Mononuclear cell (primary cell): Measurements from ENCODE around the gene GNB1L. TPM values are rescaled to one million over a fixed set of nuclear protein-coding genes. Genes with fewer than 3 reads are reported as not detected.
"Not testable (repeated sequence)": the region's sequence is repeated elsewhere in the genome, so short reads cannot be mapped to it uniquely, and the experiment has no call there.

Experiments used
- H3K27me3 ChIP-seq: 2 replicates; pipeline ENCODE4 v1.6.0; 2011; ENCODE audit warnings: low read length, control low read depth; ENCODE audit not compliant: insufficient read depth
- H3K4me1 ChIP-seq: 2 replicates; pipeline ENCODE4 v1.5.1; 2011; ENCODE audit warnings: mild to moderate bottlenecking, low read length, control low read depth; ENCODE audit not compliant: insufficient read depth
- H3K4me3 ChIP-seq: 2 replicates; pipeline ENCODE4 v1.5.1; 2011; ENCODE audit warnings: mild to moderate bottlenecking, low read length, moderate library complexity
- H3K9me3 ChIP-seq: 2 replicates; pipeline ENCODE4 v1.5.1; 2011; ENCODE audit warnings: low read depth, mild to moderate bottlenecking, control low read depth, low read length
- total RNA-seq: library from RNA; depleted of rRNA; stranded (reverse); fragments of >200 nt; gene quantifications from one replicate; pipeline ENCODE4 v1.2.3, GENCODE V29; 2012

The GNB1L gene
- total RNA-seq, 1 donor, result 1.0 TPM

GRCh38 chr22:19892925-19893324 is 38.3 kb upstream of the GNB1L start:
- Histone ChIP-seq H3K9me3 (no peaks in the 10 kb centered on the region), H3K4me3 (no peak overlapping the region), H3K4me1 (peaks cover 47% of the 10 kb centered on the region), H3K27me3 (no peaks in the 10 kb centered on the region)

GRCh38 chr22:19892257-19892879 is 37.7 kb upstream of the GNB1L start:
- Histone ChIP-seq H3K27me3 (no peaks in the 10 kb centered on the region), H3K4me1 (peaks cover 52% of the 10 kb centered on the region), H3K4me3 (peak overlapping the region; percentile 23), H3K9me3 (no peaks in the 10 kb centered on the region)

GRCh38 chr22:19891317-19892256 is 36.9 kb upstream of the GNB1L start:
- Histone ChIP-seq H3K4me3 (peak overlapping the region; percentile 23), H3K27me3 (no peaks in the 10 kb centered on the region), H3K4me1 (peaks cover 60% of the 10 kb centered on the region), H3K9me3 (no peaks in the 10 kb centered on the region)

GRCh38 chr22:19890502-19891316 is 36.0 kb upstream of the GNB1L start:
- Histone ChIP-seq H3K27me3 (no peaks in the 10 kb centered on the region), H3K4me3 (no peak overlapping the region), H3K4me1 (peaks cover 69% of the 10 kb centered on the region), H3K9me3 (no peaks in the 10 kb centered on the region)

GRCh38 chr22:19889951-19890350 is 35.3 kb upstream of the GNB1L start:
- Histone ChIP-seq H3K9me3 (no peaks in the 10 kb centered on the region), H3K4me3 (no peak overlapping the region), H3K4me1 (peaks cover 72% of the 10 kb centered on the region), H3K27me3 (no peaks in the 10 kb centered on the region)

GRCh38 chr22:19888131-19888746 is 33.6 kb upstream of the GNB1L start:
- no peaks in the 10 kb centered on the region for H3K9me3 ChIP-seq
- no peaks in the 10 kb centered on the region for H3K27me3 ChIP-seq
- H3K4me3 ChIP-seq, result no peak overlapping the region
- peaks cover 71% of the 10 kb centered on the region for H3K4me1 ChIP-seq

GRCh38 chr22:19887256-19887985 is 32.7 kb upstream of the GNB1L start:
- Histone ChIP-seq H3K27me3 (no peaks in the 10 kb centered on the region), H3K9me3 (no peaks in the 10 kb centered on the region), H3K4me1 (peaks cover 62% of the 10 kb centered on the region), H3K4me3 (no peak overlapping the region)

DNA sequence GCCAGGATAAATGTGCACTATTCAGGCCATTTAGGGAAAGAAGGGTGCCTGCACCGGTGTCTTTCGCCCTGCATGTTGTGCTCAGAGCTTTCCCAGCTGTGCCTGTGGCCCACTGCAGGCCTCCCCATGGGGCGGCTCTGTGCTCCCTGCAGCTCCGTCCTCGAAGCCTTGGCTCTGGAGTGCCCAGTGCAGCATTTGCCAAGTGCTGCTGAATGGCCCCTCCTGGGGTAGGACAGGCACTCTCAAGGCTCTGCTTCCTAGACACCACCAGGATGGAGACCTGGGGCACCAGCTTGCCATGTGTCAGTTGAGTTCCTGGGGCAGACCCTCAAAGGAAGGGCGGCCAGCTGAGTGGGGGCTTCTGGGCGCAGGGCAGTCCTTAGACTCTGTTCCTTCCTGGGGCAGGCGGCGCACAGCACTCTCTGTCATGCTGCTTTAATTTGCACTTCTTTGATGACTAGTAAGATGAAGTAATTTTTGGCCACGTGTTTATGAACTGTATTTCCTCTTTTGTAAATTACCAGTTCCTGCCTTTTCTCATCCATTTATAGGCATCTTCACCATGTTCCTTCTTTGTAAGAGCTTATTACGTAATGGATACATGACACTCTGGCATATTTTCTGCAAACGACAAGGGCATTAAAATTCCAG is 32.1 kb upstream of the GNB1L start:
- Histone ChIP-seq H3K4me1 (peaks cover 56% of the 10 kb centered on the region), H3K4me3 (no peak overlapping the region), H3K9me3 (no peaks in the 10 kb centered on the region), H3K27me3 (no peaks in the 10 kb centered on the region)

DNA sequence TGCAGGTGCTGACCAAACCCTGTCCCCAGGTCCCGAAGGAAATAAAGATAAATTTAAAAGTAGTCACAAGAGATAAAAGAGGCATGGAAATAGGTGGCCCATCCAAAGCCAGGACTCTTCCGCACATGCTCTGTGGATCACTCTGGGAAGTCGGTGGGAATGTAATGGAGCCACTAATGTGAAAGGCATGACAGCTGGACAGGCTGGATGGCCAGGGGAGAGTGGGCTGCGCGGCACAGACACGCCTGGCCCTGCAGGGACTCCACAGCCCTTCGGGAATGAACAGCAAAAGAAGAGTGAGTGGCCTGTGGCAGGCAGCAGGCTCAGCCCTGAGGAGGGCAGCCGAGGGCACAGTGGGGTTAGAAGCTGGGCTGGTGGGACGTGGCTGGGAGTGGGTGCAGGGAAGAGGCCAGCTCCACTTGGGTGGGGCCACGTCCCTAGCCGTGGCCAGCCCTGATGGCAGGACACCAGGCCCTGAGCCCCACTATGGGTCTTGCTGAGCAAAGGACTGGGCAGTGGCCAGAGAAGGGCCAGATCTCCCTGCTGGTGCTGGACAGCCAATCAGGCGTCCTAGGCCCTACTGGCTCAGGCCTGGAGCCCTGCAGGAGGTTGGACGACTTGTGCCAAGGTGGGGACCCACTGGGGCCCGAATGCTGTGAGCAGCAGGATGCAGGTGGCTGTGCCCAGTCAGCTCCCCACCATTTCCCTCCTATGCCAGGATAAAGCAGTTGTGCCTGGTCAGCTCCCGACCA is 31.3 kb upstream of the GNB1L start:
- Histone ChIP-seq H3K9me3 (no peaks in the 10 kb centered on the region), H3K27me3 (no peaks in the 10 kb centered on the region), H3K4me1 (peaks cover 48% of the 10 kb centered on the region), H3K4me3 (no peak overlapping the region)

GRCh38 chr22:19884954-19885751 is 30.5 kb upstream of the GNB1L start:
- Histone ChIP-seq H3K4me1 (peaks cover 41% of the 10 kb centered on the region), H3K27me3 (no peaks in the 10 kb centered on the region), H3K4me3 (no peak overlapping the region), H3K9me3 (no peaks in the 10 kb centered on the region)

- no peaks in the 10 kb centered on the region for H3K27me3 ChIP-seq
- H3K4me1 ChIP-seq, result peaks cover 41% of the 10 kb centered on the region
- no peak overlapping the region for H3K4me3 ChIP-seq
- no peaks in the 10 kb centered on the region for H3K9me3 ChIP-seq
These were observed 29.7 kb upstream of the GNB1L start for GRCh38 chr22:19884161-19884953.

GRCh38 chr22:19883446-19883845 is 28.8 kb upstream of the GNB1L start:
- not testable (repeated sequence) for H3K27me3 ChIP-seq, H3K9me3 ChIP-seq, H3K4me3 ChIP-seq
- H3K4me1 ChIP-seq, result peaks cover 41% of the 10 kb centered on the region
